ENCODE data around the gene ZBTB7C.

ZBTB7C gene

GRCh38 chr18:48192542-48192941 lies 216.6 kb downstream of the ZBTB7C start:
- DNase-seq (ENCODE audit: low read depth): no peak
- no peak for TF ChIP-seq CTCF (IDR thresholded peaks at IDR 0.05; ENCODE audit: control insufficient read depth, insufficient read depth, low read depth, low read length, missing control alignments)
- H3K4me3 ChIP-seq (ENCODE audit: control insufficient read depth, low read depth, low read length): no peak overlapping the region

GRCh38 chr18:48191494-48191893 lies 217.7 kb downstream of the ZBTB7C start:
- H3K4me3 ChIP-seq (ENCODE audit: control insufficient read depth, low read depth, low read length): no peak overlapping the region
- DNase-seq (ENCODE audit: low read depth): no peak
- no peak for TF ChIP-seq CTCF (IDR thresholded peaks at IDR 0.05; ENCODE audit: control insufficient read depth, insufficient read depth, low read depth, low read length, missing control alignments)

- no peak overlapping the region for H3K4me3 ChIP-seq (ENCODE audit: control insufficient read depth, low read depth, low read length)
- DNase-seq (ENCODE audit: low read depth): no peak
- no peak for TF ChIP-seq CTCF (IDR thresholded peaks at IDR 0.05; ENCODE audit: control insufficient read depth, insufficient read depth, low read depth, low read length, missing control alignments)
Measured at GRCh38 chr18:48190994-48191393, 218.2 kb downstream of the ZBTB7C start.

GRCh38 chr18:48188609-48189008 lies 220.6 kb downstream of the ZBTB7C start:
- DNase-seq (ENCODE audit: low read depth): no peak
- no peak overlapping the region for H3K4me3 ChIP-seq (ENCODE audit: control insufficient read depth, low read depth, low read length)
- no peak for TF ChIP-seq CTCF (IDR thresholded peaks at IDR 0.05; ENCODE audit: control insufficient read depth, insufficient read depth, low read depth, low read length, missing control alignments)

GRCh38 chr18:48186861-48187260 lies 222.3 kb downstream of the ZBTB7C start:
- no peak overlapping the region for H3K4me3 ChIP-seq (ENCODE audit: control insufficient read depth, low read depth, low read length)
- DNase-seq (ENCODE audit: low read depth): no peak
- no peak for TF ChIP-seq CTCF (IDR thresholded peaks at IDR 0.05; ENCODE audit: control insufficient read depth, insufficient read depth, low read depth, low read length, missing control alignments)

GRCh38 chr18:48186131-48186766 lies 222.9 kb downstream of the ZBTB7C start:
- H3K4me3 ChIP-seq (ENCODE audit: control insufficient read depth, low read depth, low read length): no peak overlapping the region
- no peak for TF ChIP-seq CTCF (IDR thresholded peaks at IDR 0.05; ENCODE audit: control insufficient read depth, insufficient read depth, low read depth, low read length, missing control alignments)
- no peak for DNase-seq (ENCODE audit: low read depth)
